Measurements from ENCODE around the gene COBLL1.
"Not testable (repeated sequence)": the region's sequence is repeated elsewhere in the genome, so short reads cannot be mapped to it uniquely, and the experiment has no call there.

Gene COBLL1

DNA sequence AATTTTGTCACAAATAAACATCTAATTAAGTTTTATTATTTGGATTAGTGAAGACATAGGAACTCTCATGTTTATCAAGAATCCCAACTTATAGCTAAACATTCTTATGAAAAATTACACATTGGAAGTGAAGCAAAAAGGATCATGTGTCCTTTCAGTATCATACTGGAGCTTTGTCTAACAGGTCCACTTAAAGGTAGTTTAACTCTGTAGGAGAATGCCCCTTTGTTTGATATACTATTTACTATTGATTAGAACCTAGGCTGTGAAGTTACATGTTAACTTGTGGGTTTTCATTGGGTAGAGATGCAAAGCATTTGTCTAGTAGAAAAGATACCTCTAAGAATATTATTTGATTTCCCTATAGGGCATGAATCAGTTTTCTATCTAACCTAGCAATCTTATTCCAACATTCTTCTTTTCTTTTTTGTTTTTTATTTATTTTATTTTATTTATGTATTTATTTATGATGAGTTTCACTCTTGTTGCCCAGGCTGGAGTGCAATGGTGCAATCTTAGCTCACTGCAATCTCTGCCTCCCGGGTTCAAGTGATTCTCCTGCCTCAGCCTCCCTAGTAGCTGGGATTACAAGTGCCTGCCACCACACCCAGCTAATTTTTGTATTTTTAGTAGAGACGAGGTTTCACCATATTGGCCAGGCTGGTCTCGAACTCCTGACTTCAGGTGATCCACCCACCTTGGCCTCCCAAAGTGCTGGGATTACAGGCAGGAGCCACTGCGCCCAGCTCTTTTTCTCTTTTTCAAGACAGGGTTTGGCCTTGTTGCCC lies 18.5 kb upstream of the COBLL1 start:
- DNase-seq, result not testable (repeated sequence)

GRCh38 chr2:164859251-164859818 lies 17.7 kb upstream of the COBLL1 start:
- DNase-seq, result no peak

DNA sequence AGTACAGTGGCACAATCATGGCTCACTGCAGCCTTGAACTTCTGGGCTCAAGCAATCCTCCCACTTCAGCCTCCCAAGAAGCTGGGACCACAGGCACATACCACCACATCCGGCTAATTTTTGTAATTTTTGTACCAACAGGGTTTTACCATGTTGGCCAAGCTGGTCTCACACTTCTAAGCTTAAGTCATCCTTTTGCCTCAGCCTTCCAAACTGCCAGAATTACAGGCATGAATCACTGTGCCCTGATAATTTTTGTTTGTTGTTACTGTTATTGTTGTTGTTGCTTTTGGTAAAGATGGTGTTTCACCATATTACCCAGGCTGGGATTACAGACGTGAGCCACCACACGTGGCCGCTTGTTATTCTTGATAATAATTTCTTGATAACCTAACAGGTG lies 10.5 kb upstream of the COBLL1 start:
- DNase-seq, result no peak

- no peak for DNase-seq
Measured at GRCh38 chr2:164850235-164850634, 8.6 kb upstream of the COBLL1 start.

GRCh38 chr2:164849506-164849905 lies 7.9 kb upstream of the COBLL1 start:
- no peak for DNase-seq

- no peak for DNase-seq
Measured at GRCh38 chr2:164847981-164848741, 6.5 kb upstream of the COBLL1 start.

DNA sequence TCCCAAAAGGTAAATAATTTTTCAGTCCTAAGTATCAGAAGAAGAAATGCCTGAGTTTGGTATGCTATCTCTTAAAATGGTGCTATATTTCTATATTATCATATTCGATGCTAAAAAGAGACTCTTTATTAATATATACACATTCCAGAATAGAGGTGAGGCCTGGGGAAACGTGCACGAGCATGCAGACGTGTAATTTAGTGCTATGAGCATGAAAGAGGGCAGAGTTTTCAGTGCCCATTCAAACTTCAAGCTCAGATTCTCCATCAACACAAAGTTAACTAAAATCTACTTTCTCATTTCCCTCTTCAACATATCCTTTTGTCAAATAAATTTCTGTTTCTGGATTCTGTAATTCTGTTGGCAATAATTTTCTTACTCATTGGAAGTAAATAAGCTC lies 5.7 kb upstream of the COBLL1 start:
- DNase-seq, result no peak

GRCh38 chr2:164846276-164846675 lies 4.7 kb upstream of the COBLL1 start:
- DNase-seq, result no peak

DNA sequence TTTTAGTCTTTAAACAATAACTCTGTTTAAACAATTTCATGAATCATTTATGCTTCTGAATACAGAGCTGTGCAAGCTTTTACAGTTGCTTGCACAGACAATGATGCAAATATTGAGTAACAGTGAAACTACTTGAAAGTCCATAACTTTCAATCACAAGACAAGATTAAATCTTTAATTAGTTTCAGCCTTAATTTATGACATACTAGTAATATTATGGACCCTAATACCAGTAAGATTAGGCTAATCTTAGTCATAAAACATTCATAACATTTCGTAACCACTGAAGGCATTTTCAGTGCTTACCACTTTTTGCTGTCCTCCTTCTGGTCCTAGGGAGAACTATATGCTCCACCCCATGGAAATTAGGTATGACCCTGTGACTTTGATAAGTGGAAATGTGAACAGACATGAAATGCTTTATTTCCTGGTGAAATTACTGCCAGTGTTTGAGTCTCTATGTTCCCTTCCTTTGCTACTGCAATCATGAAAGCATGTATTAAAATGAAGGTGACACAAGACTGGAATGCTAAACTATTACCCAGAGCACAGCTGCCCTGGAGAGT lies 1.8 kb upstream of the COBLL1 start:
- DNase-seq, result no peak

GRCh38 chr2:164842624-164842966 lies 972 bp upstream of the COBLL1 start:
- no peak for DNase-seq

DNA sequence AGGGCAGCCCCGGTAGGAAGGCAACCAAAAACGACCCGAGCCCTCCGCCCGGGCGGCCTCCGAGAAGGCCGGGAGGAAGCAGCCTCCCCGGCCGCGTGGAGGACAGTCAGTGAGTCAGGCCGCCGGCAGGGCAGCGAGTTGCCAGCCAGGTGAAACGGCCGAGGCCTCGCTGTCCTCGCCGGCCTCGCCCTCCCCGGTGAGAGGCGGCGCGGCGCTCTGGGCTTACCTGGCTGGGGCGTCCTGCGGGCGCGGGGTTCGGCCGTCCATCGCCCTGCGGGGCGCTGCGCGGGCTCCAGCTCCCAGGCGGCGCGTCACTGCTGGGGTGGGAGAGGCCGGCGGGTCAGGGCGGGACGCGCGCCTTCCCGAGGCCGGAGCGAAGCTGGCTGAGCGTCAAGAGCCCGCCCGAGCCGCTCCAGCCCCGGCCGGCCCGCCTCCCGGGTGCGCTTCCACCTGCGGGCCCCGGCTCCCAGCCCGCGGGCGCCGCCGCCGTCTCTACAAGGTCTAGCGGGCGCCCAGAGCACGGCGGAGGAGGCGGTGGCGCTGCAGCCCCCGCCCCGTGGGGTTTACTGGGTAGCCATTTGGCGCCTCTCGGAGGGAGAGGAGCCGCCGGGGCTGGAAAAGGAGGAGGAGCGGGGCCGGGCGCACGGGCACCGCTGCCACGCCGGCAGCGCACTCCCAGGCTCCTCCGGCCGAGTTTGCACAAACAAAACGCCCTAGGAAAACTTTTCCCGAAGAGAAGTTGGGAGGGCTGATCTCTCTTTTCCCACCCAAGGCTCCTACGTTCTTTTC lies 499 bp downstream of the COBLL1 start:
- peak; percentile 25 for DNase-seq

DNA sequence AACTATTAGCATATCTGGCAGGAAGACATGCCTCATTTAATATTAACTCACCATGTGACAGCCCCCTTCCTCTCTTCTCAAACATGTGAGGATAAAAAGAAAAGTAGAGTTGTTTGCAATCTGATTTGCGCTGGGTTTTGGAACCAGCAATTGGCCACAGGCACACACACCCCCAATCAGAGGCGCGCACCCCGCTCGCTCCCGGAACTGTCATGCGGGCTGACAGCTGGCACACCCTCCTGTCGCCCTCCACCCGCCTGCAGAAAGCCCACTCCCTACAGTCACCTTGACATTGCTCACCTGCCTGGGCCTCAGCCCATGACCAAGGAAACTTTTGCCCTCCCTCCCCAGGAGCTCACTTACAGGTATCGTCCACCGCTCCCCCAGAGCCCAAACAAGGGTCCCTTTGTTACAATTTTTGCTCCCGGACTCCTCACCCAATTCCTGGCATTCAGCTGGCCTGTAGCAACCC lies 1.1 kb downstream of the COBLL1 start:
- DNase-seq, result no peak

DNA sequence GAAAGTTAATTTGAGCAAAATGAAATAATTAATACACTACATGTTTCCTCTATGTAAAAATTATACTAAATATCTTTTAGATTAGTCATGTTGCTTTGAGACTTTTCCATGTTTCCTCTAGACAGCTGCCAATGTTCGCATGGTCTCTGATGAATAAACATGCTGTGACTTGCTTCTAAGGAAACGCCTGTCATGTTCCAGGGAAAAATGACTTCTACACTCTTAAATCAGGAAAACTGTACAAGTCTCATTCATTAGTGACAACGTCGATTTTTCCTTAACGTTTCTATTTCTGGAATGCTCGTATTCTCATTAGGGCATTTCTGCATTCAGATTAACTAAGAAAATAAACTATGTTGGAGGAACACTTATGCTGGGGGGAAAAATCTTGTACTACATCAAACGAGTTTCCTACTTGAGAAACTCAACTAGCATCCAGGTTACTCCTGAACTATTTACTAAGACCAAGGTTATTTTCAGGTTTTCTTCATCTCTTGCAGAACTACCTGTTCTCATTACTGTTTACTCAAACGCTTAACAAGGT lies 1.6 kb downstream of the COBLL1 start:
- no peak for DNase-seq

DNA sequence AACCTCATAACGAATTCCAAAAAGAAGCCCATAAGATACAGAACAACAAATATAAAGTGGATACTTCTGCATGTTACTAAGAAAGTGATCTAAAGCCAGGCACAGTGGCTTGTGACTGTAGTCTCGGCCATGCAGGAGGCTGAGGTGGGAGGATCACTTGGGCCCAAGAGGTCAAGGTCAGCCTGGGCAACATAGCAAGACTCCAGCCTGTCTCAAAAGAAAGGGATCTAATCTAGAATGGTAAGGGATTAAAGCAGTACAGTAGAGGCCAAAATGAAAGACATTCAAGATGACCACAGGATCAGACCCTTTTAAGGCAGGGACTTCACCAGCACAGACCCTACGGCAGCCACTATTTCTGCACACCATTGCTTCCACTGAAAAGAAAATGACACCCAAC lies 3.8 kb downstream of the COBLL1 start:
- DNase-seq, result no peak

DNA sequence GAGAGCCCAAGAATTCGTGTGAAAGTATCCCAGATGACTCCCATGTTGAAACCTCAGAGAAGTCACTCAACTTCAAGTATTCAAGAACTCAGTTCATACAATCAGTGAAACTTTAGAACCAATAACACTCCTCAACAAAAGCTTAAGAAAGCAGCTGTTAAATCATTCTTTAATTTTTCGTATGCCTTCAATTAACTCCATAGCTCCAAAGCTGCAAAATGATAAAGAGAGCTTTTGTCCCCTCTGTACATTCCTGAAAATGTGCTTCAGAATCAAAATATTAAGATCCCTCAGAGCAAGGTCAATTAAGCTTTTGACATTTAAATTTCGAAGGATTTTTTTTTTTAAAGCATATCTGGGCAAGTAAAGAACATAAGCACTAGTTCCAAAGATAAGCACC lies 4.7 kb downstream of the COBLL1 start:
- DNase-seq, result no peak

- DNase-seq, result no peak
Measured at GRCh38 chr2:164835302-164835701, 6.3 kb downstream of the COBLL1 start.

DNA sequence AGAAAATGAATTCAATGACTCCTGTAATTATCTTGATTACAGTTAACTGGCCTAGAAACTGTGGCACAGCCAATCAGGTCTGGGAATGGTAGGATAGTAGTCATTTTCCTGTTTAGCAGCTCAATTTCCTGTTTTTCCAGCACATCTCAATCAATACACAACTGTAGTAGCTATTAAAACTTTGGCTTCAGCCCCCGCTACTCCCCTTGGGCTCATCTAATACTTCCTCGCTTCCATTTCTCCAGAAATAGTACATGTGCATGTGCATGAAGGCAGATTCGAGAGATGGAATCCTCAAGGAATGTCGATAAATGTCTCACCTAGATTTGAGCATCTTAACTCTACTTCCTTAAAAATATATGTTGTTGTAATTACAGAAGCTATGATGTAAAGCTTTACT lies 9.7 kb downstream of the COBLL1 start:
- DNase-seq, result no peak

- DNase-seq, result no peak
Measured at GRCh38 chr2:164831180-164831579, 10.4 kb downstream of the COBLL1 start.

DNA sequence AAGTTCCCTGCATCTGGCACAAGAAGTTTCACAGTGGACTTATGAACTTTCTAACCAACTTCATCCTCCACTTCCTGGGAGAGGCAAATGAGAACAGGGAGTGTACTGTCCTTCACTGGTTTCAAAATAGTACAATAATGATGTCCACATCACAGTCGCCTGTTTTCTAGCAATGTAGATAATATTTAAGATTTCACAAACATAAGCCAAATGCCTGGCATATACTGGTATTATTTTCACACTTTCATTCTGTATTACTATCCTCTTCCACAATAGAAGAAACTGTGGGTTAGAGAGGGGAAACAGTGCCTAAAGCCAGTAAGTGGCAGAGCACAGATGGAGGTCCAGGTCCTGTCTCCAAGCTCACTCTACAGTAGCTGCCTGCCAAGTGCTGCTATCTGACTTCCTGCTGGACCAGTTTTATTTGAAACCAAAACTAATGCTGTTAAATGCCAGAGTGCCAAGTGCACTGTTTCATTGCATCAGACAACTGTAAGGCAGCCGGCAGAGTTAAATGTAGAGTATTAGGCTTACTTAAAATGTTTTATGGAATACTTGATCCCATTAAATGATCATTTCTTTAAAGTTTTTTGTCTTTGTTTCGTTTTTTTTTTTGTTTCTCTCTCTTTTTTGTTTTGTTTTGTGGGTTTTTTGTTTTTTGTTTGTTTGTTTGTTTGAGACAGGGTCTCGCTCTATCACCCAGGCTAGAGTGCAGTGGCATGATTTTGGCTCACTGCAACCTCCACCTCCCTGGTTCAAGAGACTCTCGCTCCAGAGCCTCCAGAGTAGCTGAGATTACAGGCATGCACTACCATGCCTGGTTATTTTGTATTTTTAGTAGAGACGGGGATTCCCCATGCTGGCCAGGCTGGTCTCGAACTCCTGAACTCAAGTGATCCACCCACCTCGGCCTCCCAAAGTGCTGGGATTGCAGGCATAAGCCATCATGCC lies 15.1 kb downstream of the COBLL1 start:
- no peak for DNase-seq

DNA sequence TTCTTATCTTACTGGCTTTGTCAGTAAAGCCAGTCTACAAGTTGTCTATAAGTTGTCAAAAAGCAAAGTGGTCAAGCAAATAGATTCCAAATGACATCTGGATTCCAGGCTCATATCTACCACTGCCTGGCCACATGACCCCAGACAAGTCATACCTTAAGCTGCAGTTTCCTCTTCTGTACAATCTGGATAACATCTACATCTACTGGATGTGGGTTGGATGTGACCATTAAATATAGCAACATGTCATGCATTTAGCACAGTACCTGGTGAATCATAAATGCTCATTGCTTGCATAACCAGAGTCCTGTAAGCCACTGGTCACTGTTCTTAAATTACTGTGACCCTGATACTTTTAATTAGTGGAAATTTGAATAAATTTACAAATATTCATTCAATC lies 16.8 kb downstream of the COBLL1 start:
- no peak for DNase-seq

DNA sequence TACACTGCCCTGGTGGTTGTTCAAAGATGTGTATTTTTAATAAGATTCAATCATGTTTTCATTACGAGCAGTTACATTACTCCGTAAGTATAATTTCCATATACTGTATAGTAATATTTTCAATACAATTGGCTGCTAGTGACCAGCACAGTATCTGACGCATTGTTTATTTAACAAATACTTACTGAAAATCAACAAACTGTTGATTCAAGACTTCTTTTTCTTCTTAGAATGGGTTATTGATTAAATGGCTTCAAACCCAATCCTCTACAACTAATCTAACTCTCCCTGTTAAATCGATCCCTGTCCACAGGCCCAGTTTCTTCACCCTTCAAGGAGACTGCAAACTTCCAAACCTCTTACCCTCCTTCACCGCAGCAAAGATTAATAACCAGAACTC lies 18.5 kb downstream of the COBLL1 start:
- no peak for DNase-seq

Measured in DMS79 (cell line).